ENCODE results near the gene LOC101059915.

Gene LOC101059915

DNA sequence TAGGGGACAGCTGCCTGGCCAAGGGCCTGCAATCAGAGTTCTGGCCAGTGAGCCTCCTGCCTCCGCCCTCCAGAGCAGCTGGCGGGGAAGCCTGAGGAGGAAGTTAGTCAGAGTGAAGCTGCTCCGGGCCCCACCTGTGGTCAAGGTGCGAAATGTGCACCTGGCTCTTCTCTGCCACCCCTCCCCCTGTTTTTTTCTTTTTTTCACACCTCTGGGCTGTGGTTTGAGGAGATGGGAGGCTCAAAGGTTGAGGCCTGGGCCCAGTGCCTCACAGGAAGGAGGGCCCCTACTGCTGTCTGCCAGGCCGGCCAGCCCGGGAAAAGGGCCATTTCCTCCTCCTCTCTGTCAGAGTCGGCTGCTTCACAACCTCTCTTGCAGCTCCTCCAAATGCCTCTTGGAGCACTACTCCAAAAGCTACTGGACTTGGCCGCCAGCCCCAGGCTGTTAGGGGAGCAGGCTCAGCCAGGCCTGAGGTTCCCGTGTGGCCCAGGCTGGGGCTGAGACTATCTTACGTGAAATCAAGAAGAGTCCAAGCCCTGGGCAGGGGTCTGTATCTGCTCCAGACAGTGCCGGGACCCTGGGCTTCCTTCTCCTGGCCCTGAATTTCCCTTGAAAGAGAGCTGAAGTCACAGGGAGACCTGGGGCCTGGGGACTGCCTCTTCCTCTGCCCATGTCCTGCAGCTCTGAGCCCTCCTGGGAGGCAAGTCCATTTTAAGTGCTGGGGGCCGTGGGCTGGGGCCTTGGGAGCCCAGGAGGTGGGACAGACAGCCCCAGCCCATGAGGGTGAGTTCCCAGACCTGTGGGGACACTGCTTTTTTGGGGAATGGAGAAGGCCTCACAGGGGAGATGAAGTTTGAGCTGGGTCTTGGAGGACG, 44.5 kb upstream of the LOC101059915 start:
- no peaks in the 10 kb centered on the region for H4K20me1 ChIP-seq (ENCODE audit: insufficient read depth)
- H3K27me3 ChIP-seq (ENCODE audit: insufficient read depth, low read depth, low read length): no peaks in the 10 kb centered on the region
- no peak overlapping the region for H3K27ac ChIP-seq (ENCODE audit: low read length)
- no peak overlapping the region for H2AFZ ChIP-seq (ENCODE audit: low read depth, low read length)
- H3K9ac ChIP-seq (ENCODE audit: low read length): no peak overlapping the region
- TF ChIP-seq, protein P1, sequence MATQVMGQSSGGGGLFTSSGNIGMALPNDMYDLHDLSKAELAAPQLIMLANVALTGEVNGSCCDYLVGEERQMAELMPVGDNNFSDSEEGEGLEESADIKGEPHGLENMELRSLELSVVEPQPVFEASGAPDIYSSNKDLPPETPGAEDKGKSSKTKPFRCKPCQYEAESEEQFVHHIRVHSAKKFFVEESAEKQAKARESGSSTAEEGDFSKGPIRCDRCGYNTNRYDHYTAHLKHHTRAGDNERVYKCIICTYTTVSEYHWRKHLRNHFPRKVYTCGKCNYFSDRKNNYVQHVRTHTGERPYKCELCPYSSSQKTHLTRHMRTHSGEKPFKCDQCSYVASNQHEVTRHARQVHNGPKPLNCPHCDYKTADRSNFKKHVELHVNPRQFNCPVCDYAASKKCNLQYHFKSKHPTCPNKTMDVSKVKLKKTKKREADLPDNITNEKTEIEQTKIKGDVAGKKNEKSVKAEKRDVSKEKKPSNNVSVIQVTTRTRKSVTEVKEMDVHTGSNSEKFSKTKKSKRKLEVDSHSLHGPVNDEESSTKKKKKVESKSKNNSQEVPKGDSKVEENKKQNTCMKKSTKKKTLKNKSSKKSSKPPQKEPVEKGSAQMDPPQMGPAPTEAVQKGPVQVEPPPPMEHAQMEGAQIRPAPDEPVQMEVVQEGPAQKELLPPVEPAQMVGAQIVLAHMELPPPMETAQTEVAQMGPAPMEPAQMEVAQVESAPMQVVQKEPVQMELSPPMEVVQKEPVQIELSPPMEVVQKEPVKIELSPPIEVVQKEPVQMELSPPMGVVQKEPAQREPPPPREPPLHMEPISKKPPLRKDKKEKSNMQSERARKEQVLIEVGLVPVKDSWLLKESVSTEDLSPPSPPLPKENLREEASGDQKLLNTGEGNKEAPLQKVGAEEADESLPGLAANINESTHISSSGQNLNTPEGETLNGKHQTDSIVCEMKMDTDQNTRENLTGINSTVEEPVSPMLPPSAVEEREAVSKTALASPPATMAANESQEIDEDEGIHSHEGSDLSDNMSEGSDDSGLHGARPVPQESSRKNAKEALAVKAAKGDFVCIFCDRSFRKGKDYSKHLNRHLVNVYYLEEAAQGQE (IDR thresholded peaks at IDR 0.05; ENCODE audit: borderline replicate concordance): no peak
- TF ChIP-seq POLR2AphosphoS5 (IDR thresholded peaks at IDR 0.05) (no peak), EP300 (conservative IDR thresholded peaks at IDR 0.05; ENCODE audit: poor library complexity, severe bottlenecking) (no peak), SMC3 (conservative IDR thresholded peaks at IDR 0.05; ENCODE audit: poor library complexity) (no peak), MXI1 (conservative IDR thresholded peaks at IDR 0.05; ENCODE audit: poor library complexity, severe bottlenecking) (no peak), TAF1 (IDR thresholded peaks at IDR 0.05; ENCODE audit: low read depth) (no peak), EZH2 (IDR thresholded peaks at IDR 0.05; ENCODE audit: borderline replicate concordance, insufficient read depth, low read length, poor library complexity, severe bottlenecking) (no peak), RAD21 (conservative IDR thresholded peaks at IDR 0.05) (no peak)
- TF ChIP-seq, protein P2, sequence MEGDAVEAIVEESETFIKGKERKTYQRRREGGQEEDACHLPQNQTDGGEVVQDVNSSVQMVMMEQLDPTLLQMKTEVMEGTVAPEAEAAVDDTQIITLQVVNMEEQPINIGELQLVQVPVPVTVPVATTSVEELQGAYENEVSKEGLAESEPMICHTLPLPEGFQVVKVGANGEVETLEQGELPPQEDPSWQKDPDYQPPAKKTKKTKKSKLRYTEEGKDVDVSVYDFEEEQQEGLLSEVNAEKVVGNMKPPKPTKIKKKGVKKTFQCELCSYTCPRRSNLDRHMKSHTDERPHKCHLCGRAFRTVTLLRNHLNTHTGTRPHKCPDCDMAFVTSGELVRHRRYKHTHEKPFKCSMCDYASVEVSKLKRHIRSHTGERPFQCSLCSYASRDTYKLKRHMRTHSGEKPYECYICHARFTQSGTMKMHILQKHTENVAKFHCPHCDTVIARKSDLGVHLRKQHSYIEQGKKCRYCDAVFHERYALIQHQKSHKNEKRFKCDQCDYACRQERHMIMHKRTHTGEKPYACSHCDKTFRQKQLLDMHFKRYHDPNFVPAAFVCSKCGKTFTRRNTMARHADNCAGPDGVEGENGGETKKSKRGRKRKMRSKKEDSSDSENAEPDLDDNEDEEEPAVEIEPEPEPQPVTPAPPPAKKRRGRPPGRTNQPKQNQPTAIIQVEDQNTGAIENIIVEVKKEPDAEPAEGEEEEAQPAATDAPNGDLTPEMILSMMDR (IDR thresholded peaks at IDR 0.05; ENCODE audit: poor library complexity, severe bottlenecking): no peak
- no peak overlapping the region for H3K4me2 ChIP-seq (ENCODE audit: low read length)
- H3K9me2 ChIP-seq (ENCODE audit: insufficient read depth, low read length): no peaks in the 10 kb centered on the region
- H3K9me3 ChIP-seq (ENCODE audit: low read length): no peaks in the 10 kb centered on the region
- H3F3A ChIP-seq (ENCODE audit: insufficient read depth, low read length, poor library complexity, severe bottlenecking): no peaks in the 10 kb centered on the region
- no peak overlapping the region for H3K4me3 ChIP-seq (ENCODE audit: low read length)
- H3K36me3 ChIP-seq (ENCODE audit: insufficient read depth, low read length): no peaks in the 10 kb centered on the region
- H3K79me2 ChIP-seq (replicated peaks; ENCODE audit: insufficient read depth, low read length): no peaks in the 10 kb centered on the region

DNA sequence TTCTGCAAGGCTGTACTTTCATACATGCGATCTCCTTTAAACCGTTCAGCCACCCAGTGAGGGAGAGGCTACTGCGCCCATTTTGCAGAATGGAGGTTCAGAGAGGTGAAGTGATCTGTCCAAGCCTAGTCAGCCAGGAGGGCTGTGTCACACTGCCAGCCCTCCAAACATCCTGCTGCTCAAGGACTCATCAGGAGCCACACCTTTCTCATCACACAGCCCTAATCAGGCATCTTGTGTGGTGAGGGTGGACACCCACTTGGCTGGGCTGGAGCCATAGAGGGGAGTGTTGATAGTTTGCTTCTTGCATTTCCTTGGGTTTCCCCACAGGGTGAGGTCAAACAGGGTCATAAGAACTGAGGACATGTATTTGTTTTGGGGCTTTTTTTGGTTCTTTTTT, 43.6 kb upstream of the LOC101059915 start:
- H4K20me1 ChIP-seq (ENCODE audit: insufficient read depth): no peaks in the 10 kb centered on the region
- no peaks in the 10 kb centered on the region for H3K9me2 ChIP-seq (ENCODE audit: insufficient read depth, low read length)
- H3K27me3 ChIP-seq (ENCODE audit: insufficient read depth, low read depth, low read length): no peaks in the 10 kb centered on the region
- TF ChIP-seq MXI1 (conservative IDR thresholded peaks at IDR 0.05; ENCODE audit: poor library complexity, severe bottlenecking) (no peak), EZH2 (IDR thresholded peaks at IDR 0.05; ENCODE audit: borderline replicate concordance, insufficient read depth, low read length, poor library complexity, severe bottlenecking) (no peak), TAF1 (IDR thresholded peaks at IDR 0.05; ENCODE audit: low read depth) (no peak)
- H3F3A ChIP-seq (ENCODE audit: insufficient read depth, low read length, poor library complexity, severe bottlenecking): no peaks in the 10 kb centered on the region
- no peaks in the 10 kb centered on the region for H3K9me3 ChIP-seq (ENCODE audit: low read length)
- no peak overlapping the region for H3K4me3 ChIP-seq (ENCODE audit: low read length)
- no peak overlapping the region for H3K9ac ChIP-seq (ENCODE audit: low read length)
- H2AFZ ChIP-seq (ENCODE audit: low read depth, low read length): no peak overlapping the region
- H3K27ac ChIP-seq (ENCODE audit: low read length): no peak overlapping the region
- no peak overlapping the region for H3K4me2 ChIP-seq (ENCODE audit: low read length)
- no peaks in the 10 kb centered on the region for H3K36me3 ChIP-seq (ENCODE audit: insufficient read depth, low read length)
- H3K79me2 ChIP-seq (replicated peaks; ENCODE audit: insufficient read depth, low read length): no peaks in the 10 kb centered on the region

Data from neural cell (in vitro differentiated cells).